Measurements from ENCODE around the gene ADSS1. TPM values are rescaled to one million over a fixed set of nuclear protein-coding genes. Genes with fewer than 3 reads are reported as not detected.

Gene ADSS1
- total RNA-seq, 1 experiment from 2014 or later: 2.8 TPM

- DNase-seq (ENCODE audit: low read depth): no peak
Observed at GRCh38 chr14:104779776-104780512, 55.9 kb downstream of the ADSS1 start.

GRCh38 chr14:104780513-104781030 is 56.5 kb downstream of the ADSS1 start:
- DNase-seq (ENCODE audit: low read depth): no peak

DNA sequence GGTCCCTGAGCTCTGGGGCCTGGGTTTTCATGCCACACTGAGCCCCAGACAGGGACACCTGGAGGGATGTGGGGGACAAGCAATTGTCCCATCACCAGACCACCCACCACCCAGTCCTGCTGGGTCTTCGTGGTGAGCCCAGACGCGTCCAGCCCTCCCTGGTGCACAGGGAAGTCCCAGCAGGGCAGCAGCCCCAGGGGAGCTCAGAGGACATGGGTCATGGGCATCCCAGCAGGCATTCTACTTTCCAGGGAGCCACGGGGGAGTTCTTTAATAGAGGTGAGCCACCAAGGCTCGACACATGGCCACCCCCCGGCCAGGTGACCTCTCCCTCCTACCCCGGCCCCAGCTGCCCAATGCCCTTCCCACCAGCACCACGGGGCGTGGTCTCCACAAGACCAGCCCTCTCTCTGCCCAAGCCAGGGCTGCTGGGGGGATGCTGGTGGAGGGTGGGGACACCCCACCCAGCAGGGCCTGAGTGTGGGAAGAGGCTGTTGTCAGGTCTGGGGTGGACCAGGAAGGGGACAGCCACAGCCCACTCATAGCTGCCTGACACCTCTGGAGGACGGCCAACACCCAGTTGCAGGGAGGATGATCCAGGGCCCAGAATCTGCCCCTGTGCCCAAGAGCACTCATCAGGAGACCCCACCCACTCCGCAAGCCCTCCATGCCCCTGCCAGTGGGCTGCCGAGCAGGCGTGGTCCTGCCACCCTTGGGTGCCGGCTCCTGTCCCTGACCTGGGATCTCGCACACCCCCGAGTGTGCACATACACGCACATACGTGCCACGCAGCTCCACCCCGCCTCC is 57.4 kb downstream of the ADSS1 start:
- DNase-seq (ENCODE audit: low read depth): no peak

DNA sequence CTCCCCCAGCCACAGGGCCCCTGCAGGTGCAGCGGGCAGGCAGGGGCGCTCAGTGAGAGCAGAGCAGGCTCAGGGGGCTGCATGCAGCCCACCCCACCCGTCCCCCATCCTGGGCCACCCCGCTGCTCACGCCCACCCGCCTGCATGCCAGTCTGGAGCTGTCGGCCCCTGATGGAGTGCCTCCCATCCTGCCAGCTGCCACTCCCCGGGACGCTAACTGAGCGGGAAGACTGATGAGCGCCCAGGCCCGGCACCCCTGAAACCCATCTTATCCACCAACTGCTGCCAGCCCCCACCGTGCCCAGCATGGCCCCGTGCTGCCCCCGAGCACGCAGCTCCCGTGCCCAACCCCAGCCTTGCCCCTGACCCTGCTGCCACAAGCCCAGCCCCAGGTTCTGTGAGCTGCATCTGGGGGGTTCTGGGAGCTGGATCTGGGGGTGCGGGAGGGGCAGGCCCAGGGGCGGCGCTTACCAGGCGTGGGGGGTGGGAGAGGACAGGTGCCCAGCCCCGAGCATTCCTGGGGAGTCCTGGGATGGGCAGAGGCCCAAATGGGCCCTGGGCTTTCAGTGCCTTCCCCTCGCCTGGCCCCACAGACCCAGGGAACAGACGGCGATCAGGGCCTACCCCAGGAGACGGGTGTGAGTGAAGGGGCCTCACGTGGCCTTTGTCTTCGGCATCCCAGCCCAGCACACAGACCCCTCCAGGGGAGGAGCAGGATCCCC is 58.2 kb downstream of the ADSS1 start:
- no peak for DNase-seq (ENCODE audit: low read depth)

DNA sequence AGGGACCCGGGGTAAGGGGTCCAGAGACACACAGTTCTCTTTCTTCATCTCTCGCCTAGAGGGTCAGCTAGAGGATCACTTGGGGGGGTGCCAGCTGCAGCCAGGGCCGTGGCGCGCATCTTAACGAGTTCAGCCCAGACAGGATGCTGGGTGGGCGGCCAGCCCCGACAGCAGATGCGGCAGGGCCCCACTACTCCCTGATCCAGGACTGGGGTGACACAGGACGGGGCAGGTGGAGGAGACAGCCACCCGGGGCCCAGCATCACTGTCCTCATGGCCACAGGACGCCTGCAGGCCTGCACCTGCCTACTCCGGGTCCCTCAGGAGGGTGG is 58.7 kb downstream of the ADSS1 start:
- no peak for DNase-seq (ENCODE audit: low read depth)

DNA sequence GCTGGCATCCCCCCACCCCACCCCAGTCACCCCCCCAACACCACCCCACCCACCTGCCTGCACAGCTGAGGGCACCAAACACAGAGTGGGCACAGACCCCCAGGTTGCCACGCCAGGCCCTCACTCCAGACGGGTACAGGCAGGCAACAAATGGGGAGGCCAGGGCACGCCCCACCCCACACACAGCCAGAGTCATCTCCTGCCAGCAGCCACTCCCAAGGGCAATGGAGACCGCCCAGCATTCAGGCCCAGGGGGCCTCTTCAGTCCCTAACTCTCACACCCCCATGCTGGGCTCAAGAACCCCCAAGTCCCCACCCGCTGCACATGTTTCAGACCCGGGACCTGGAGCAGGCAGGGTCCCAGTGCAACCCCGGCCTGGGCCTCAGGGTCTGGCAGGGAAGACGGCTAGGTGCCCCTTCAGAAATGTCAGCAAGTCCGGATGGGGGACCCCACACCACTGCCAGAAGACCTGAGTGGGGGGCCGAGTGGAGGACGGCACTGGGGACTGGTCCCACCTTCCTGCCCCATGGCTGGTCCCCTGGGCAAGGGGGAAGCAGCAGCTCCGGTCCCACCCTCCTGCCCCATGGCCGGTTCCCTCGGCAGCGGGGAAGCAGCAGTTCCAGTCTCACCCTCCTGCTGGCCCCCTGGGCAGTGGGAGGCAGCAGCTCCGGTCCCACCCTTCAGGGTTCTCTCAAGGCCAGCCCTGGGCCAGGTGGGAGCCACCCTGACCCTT is 59.6 kb downstream of the ADSS1 start:
- DNase-seq (ENCODE audit: low read depth): no peak

- DNase-seq (ENCODE audit: low read depth): no peak
Observed at GRCh38 chr14:104784218-104784568, 60.2 kb downstream of the ADSS1 start.

- no peak for DNase-seq (ENCODE audit: low read depth)
Observed at GRCh38 chr14:104784846-104785707, 61.0 kb downstream of the ADSS1 start.

DNA sequence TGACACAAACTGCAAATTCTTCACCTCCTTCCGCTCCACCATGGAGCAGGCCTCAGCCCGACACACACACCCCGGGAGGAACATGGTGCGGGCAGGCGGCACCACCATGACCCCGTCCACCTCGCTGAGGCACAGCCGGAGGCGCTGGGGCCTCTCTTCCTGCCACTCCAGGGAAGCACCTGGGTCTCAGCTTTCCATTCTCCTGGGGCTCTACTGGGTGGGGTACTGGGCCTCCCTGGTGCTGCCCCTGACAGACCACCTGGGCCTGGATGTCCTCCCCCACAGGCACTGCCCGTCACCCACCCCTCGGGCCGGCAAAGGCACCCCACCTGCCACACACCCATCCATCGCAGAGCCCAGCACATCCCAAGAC is 61.7 kb downstream of the ADSS1 start:
- DNase-seq (ENCODE audit: low read depth): no peak

- no peak for DNase-seq (ENCODE audit: low read depth)
Observed at GRCh38 chr14:104786091-104786586, 62.1 kb downstream of the ADSS1 start.

DNA sequence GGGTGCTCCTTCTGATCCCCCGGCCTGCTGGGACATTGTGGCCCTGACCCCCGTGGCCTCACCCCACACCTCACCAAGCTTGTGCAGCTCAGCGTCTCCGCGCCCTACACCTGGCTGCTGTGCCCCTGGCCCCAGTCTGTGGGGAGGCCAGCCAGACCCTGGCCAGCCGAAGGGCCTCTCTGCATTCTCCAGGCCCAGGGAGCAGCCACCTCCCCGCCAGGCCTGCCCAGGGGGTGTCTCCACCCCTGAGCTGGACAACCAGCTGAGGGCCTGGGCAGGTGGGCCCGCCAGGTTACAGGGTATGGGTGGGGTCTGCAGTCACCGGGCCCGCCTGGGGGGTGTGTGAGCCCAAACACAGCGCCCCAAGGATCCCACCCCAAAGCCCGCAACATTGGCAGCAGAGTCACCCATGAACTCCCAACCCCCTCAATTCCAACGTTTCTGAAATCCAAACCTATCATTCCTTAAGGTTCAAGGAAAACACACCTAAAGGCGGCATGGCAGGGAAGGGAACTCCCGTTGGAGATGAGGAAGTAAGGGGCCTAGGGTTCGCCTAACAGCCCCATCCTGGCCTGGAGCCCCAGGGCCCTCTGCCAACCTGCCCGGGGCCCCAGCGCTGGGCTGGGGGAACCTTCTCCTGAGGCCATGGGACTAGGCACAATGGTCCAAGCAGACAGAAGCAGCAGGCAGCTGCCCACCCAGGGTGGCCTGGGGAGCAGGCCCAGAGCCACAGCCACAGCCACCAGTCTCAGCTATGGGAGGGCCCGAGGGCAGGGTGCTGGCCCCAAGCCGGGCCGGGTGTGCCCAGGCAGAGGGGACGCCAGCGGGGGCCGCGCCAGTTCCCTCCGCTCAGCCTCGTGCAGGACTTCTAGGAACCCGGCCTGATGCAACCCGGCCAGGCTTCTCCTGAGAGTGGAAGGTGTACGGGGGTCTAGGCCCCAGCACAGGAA is 63.0 kb downstream of the ADSS1 start:
- no peak for DNase-seq (ENCODE audit: low read depth)

DNA sequence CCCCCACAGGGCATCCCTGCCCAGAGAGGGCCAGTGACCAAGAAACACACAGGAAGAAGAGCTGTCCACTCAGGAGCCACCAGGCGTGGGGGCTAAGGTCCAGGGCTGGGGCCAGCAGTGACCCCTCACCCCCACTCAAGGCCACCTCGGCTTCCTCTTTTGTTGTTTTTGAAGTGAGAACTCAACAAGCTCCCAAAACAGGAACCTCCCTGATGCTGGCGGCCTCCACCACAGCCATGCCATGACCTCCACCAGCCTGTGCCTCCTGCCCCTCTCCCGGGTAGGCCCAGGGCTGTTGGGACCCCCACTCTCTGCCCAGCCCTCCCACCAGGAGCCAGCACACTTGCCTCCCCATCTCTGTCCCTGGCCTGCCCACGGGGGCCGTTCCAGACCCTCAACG is 63.7 kb downstream of the ADSS1 start:
- DNase-seq (ENCODE audit: low read depth): no peak

DNA sequence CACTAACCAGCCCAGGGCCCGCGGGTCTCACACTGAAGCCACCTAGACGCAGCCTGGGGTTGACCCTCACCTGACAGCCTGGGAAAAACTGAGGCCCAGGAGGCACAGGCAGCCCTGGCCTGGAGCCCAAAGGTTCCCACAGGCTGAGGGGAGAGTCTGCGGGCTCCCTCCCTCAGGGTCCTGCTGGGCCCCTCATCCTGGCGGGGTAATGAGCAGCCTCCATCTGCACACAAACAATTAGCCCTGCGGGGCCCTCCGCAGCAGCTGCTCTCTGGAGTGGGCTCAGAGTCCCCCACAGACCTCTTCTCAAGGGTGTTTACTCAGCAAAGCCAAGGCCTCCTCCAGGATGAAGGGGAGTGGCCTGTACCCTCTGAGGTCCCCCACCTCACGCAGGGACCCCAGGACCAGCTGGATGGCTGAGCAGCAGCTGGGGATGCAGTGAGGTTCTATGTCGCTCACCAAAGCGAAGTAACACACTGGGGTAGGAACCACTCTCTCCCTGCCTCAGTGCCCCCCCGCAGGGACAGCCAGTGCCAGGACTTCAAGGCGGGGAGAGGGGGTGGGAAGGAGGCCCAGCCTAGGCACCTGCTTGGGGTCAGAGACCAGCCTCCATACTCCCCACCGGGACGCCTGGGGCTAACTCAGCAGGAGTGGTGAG is 64.3 kb downstream of the ADSS1 start:
- no peak for DNase-seq (ENCODE audit: low read depth)

- DNase-seq (ENCODE audit: low read depth): no peak
Observed at GRCh38 chr14:104788873-104789663, 65.0 kb downstream of the ADSS1 start.

GRCh38 chr14:104789752-104790743 is 66.0 kb downstream of the ADSS1 start:
- DNase-seq (ENCODE audit: low read depth): no peak

DNA sequence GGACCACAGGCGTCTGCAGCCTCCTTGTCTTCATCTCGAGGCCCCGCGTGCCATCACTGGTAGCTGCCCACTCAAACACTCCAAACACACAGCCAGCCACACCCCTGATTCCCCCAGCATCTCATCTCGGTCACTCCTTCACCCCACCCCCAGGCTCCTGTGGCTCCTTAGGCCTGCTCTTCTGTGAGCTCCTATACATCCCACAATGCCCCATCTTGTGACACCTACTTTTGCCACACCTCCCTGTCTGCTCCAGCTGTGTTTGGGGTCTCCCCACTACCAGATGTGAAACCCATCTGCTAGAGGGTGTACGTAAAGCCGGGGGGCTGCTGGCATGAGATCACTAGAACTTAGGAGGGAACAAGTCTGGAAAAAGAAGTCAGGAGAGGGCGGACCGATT is 67.4 kb downstream of the ADSS1 start:
- no peak for DNase-seq (ENCODE audit: low read depth)
